GM23338 (cell line): Measurements from ENCODE around the gene SORCS3. TPM values are rescaled to one million over a fixed set of nuclear protein-coding genes. Genes with fewer than 3 reads are reported as not detected.

Experiments
- ATAC-seq: fragments of 200-7000 bp; cut with Tn5 transposase; 3 replicates; pipeline ENCODE4 v1.9.1; 2020
- DNase-seq: peaks from one replicate; pipeline ENCODE4 v3.0.0-alpha.2; 2015; ENCODE audit warnings: low spot score
- H2AFZ ChIP-seq: fragments of 200-600 bp; sonication (generic); 2 replicates; pipeline ENCODE4 v1.8.0; 2016; ENCODE audit warnings: antibody characterized with exemption, mild to moderate bottlenecking, moderate library complexity
- H3F3A ChIP-seq: fragments of 200-600 bp; sonication (generic); replicated peaks from 2 replicates; pipeline ENCODE4 v1.8.0; 2017; ENCODE audit warnings: antibody characterized with exemption, mixed run types, low read depth
- H3K27ac ChIP-seq: fragments of 200-600 bp; sonication (generic); 2 replicates; pipeline ENCODE4 v1.6.1; 2016; ENCODE audit warnings: low read depth
- H3K27me3 ChIP-seq: fragments of 200-600 bp; sonication (generic); 2 replicates; pipeline ENCODE4 v1.8.0; 2016; ENCODE audit warnings: mild to moderate bottlenecking, mixed run types, moderate library complexity; ENCODE audit not compliant: insufficient read depth
- H3K36me3 ChIP-seq: fragments of 200-600 bp; sonication (generic); 2 replicates; pipeline ENCODE4 v1.8.0; 2016; ENCODE audit warnings: mild to moderate bottlenecking; ENCODE audit not compliant: insufficient read depth
- H3K4me1 ChIP-seq: fragments of 200-600 bp; sonication (generic); 2 replicates; pipeline ENCODE4 v1.8.0; 2016; ENCODE audit warnings: mild to moderate bottlenecking, moderate library complexity; ENCODE audit not compliant: insufficient read depth
- H3K4me2 ChIP-seq: fragments of 200-600 bp; sonication (generic); 2 replicates; pipeline ENCODE4 v1.7.1; 2017; ENCODE audit warnings: mixed run types
- H3K4me3 ChIP-seq: fragments of 200-600 bp; sonication (generic); 2 replicates; pipeline ENCODE4 v1.6.1; 2016; ENCODE audit warnings: mixed run types
- H3K79me2 ChIP-seq: fragments of 200-600 bp; sonication (generic); replicated peaks from 2 replicates; pipeline ENCODE4 v1.8.0; 2017; ENCODE audit warnings: mild to moderate bottlenecking; ENCODE audit not compliant: insufficient read depth
- H3K9me2 ChIP-seq: fragments of 200-600 bp; sonication (generic); 2 replicates; pipeline ENCODE4 v1.8.0; 2017; ENCODE audit not compliant: insufficient read depth
- H4K20me1 ChIP-seq: fragments of 200-600 bp; sonication (generic); replicated peaks from 2 replicates; pipeline ENCODE4 v1.8.0; 2017; ENCODE audit warnings: mild to moderate bottlenecking; ENCODE audit not compliant: insufficient read depth
- H3K27ac Mint-ChIP-seq: 2 replicates; pipeline ENCODE4 v1.8.0; 2020; ENCODE audit warnings: inconsistent platforms, mild to moderate bottlenecking, moderate library complexity, mixed read lengths
- H3K27me3 Mint-ChIP-seq: 3 replicates; pipeline ENCODE4 v1.8.0; 2022; ENCODE audit warnings: low read depth, mild to moderate bottlenecking, moderate library complexity, mixed read lengths, inconsistent platforms; ENCODE audit not compliant: insufficient read depth, poor library complexity
- H3K36me3 Mint-ChIP-seq: 3 replicates; pipeline ENCODE4 v1.8.0; 2021; ENCODE audit warnings: low read depth, mild to moderate bottlenecking, inconsistent platforms, moderate library complexity, mixed read lengths
- H3K4me1 Mint-ChIP-seq: 3 replicates; pipeline ENCODE4 v1.8.0; 2020; ENCODE audit warnings: mild to moderate bottlenecking, inconsistent platforms, mixed read lengths
- H3K4me3 Mint-ChIP-seq: 3 replicates; pipeline ENCODE4 v1.8.0; 2021; ENCODE audit warnings: moderate library complexity, mild to moderate bottlenecking, inconsistent platforms, mixed read lengths
- H3K9me3 Mint-ChIP-seq: 3 replicates; pipeline ENCODE4 v1.8.0; 2020; ENCODE audit warnings: moderate library complexity, mild to moderate bottlenecking, inconsistent platforms, mixed read lengths
- CREB1 ChIP-seq: fragments of 250-450 bp; sonication (Bioruptor Pico); IDR thresholded peaks from 2 replicates; pipeline ENCODE4 v1.5.0; 2020; ENCODE audit warnings: low read depth, mild to moderate bottlenecking, moderate library complexity
- EZH2 ChIP-seq: fragments of 200-600 bp; sonication (generic); IDR thresholded peaks from one replicate; pipeline ENCODE4 v1.8.0; 2017; ENCODE audit warnings: antibody characterized with exemption, mild to moderate bottlenecking, low read depth; ENCODE audit not compliant: unreplicated experiment
- EZH2phosphoT487 ChIP-seq: fragments of 200-600 bp; sonication (generic); IDR thresholded peaks from one replicate; pipeline ENCODE4 v1.8.1; 2018; ENCODE audit warnings: antibody characterized with exemption; ENCODE audit not compliant: unreplicated experiment
- NANOG ChIP-seq: IDR thresholded peaks from 2 replicates; pipeline ENCODE4 v1.6.1; 2016; ENCODE audit warnings: antibody characterized with exemption, borderline replicate concordance
- POLR2AphosphoS5 ChIP-seq: IDR thresholded peaks from 2 replicates; pipeline ENCODE4 v1.6.1; 2016; ENCODE audit warnings: antibody characterized with exemption, low read depth
- REST ChIP-seq: IDR thresholded peaks from one replicate; pipeline ENCODE4 v1.6.1; 2018; ENCODE audit warnings: antibody characterized with exemption; ENCODE audit not compliant: unreplicated experiment
- STAT1 ChIP-seq: IDR thresholded peaks from one replicate; pipeline ENCODE4 v1.6.1; 2016; ENCODE audit warnings: antibody characterized with exemption; ENCODE audit not compliant: unreplicated experiment
- ZNF114 ChIP-seq: fragments of 250-450 bp; sonication (Bioruptor Pico); IDR thresholded peaks from 2 replicates; pipeline ENCODE4 v1.5.0; 2020; ENCODE audit warnings: mild to moderate bottlenecking, moderate library complexity
- polyA plus RNA-seq: library from polyadenylated mRNA; unstranded; fragments of >200 nt; fragmentation: Nextera tagmentation; extraction: Ambion mirVana; gene quantifications from 2 replicates; pipeline ENCODE4 v1.2.1, GENCODE V29; 2016
- total RNA-seq: library from RNA; depleted of rRNA; stranded (reverse); fragments of >200 nt; shearing (Covaris generic); gene quantifications from 2 replicates; pipeline ENCODE4 v1.2.3, GENCODE V29; 2014
- TF ChIP-seq, protein P1 (sequence below), 2 experiments: fragments of 200-600 bp in 1 of 2; sonication (generic) in 1 of 2; conservative IDR thresholded peaks; 2 replicates each; pipeline versions ENCODE4 v1.5.1 to v1.6.1; 2016 to 2017; ENCODE audit warnings: antibody characterized with exemption in 2 of 2, low read depth in 2 of 2, mild to moderate bottlenecking in 2 of 2, moderate library complexity in 1 of 2
- TF ChIP-seq, protein P2 (sequence below): fragments of 250-450 bp; sonication (Bioruptor Pico); IDR thresholded peaks from 2 replicates; pipeline ENCODE4 v1.5.0; 2020; ENCODE audit warnings: mild to moderate bottlenecking, moderate library complexity

The SORCS3 gene
- total and polyA plus RNA-seq, 2 experiments from 2014 or later, result 0.37 to 1.4 TPM

DNA sequence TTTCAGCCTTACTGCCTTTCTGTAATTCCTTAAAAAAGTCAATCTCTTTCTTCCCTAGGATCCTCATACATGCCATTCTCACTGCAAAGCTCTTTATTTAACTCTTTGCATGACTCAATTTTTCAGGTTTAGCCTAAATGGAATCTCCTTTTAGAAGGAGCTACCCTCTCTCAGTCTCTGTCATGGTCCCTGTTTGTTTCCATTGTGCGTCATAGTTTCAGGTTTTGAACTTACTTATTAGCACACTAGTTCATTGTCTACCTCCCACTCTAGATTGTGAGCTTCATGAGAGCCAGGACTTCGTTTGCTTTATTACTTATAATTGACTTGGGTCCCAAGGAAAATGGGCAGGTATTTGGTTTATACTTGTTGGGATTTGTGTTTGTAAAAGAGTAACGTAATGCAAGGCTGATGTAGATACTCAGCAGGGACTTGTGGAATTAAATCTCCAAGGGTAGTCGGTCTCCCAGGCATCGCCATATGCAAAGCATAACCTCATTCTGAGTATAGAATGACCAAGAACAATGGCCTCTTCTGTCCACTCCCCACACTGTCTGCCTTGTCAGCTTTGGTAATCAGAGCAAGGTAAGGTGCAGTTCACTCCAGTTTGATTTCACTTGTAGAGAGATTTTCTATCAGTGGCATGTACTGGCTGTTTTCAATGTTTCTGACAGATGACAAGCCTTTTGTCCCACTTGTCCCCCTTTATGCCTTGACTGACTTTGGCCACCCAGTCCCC, 252.0 kb downstream of the SORCS3 start:
- Histone ChIP-seq H3K9me2 (no peaks in the 10 kb centered on the region), H3K4me2 (no peak overlapping the region), H3K4me1 (no peaks in the 10 kb centered on the region), H2AFZ (no peak overlapping the region), H3F3A (no peaks in the 10 kb centered on the region), H3K4me3 (no peak overlapping the region), H3K36me3 (no peaks in the 10 kb centered on the region), H3K79me2 (no peaks in the 10 kb centered on the region), H3K27me3 (no peaks in the 10 kb centered on the region), H4K20me1 (no peaks in the 10 kb centered on the region), H3K27ac (no peak overlapping the region)
- Mint-ChIP-seq H3K36me3 (peaks cover 4% of the 10 kb centered on the region; the same call in 1 of the 3 replicates), H3K4me3 (no peak overlapping the region), H3K9me3 (peaks cover 9% of the 10 kb centered on the region), H3K27ac (no peak overlapping the region), H3K27me3 (peaks cover 1% of the 10 kb centered on the region), H3K4me1 (no peaks in the 10 kb centered on the region; the same call in 2 of the 3 replicates)
- no peak for ATAC-seq
- no peak for DNase-seq
- TF ChIP-seq REST (no peak), EZH2 (no peak), CREB1 (CRISPR knock-in tag) (no peak), EZH2phosphoT487 (no peak), NANOG (no peak), STAT1 (no peak)

DNA sequence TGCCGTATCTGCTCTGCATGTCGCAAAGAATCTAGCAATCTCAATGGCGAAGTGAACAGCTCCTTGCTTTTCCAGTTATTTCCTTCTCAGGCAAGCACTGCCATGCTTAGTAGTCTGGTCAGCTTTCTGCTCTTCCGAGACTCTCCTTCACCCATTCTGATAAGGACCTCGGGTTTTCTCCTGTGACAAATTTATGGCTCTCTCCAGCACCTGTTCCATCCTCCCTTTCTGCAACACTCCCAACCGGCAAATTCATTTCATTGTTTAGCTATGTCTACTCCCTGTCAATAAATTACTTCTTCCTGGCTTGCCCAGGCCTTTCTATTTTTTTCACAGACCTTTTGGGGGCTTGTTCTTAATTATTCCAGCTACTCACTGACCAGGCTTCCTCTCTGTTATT, 252.6 kb downstream of the SORCS3 start:
- no peak for ATAC-seq
- TF ChIP-seq, protein P1, sequence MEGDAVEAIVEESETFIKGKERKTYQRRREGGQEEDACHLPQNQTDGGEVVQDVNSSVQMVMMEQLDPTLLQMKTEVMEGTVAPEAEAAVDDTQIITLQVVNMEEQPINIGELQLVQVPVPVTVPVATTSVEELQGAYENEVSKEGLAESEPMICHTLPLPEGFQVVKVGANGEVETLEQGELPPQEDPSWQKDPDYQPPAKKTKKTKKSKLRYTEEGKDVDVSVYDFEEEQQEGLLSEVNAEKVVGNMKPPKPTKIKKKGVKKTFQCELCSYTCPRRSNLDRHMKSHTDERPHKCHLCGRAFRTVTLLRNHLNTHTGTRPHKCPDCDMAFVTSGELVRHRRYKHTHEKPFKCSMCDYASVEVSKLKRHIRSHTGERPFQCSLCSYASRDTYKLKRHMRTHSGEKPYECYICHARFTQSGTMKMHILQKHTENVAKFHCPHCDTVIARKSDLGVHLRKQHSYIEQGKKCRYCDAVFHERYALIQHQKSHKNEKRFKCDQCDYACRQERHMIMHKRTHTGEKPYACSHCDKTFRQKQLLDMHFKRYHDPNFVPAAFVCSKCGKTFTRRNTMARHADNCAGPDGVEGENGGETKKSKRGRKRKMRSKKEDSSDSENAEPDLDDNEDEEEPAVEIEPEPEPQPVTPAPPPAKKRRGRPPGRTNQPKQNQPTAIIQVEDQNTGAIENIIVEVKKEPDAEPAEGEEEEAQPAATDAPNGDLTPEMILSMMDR (conservative IDR thresholded peaks at IDR 0.05; ENCODE audit: low read depth in 2 of 2), result no peak
- TF ChIP-seq ZNF114 (CRISPR knock-in tag) (no peak), POLR2AphosphoS5 (no peak)
- TF ChIP-seq, protein P2, sequence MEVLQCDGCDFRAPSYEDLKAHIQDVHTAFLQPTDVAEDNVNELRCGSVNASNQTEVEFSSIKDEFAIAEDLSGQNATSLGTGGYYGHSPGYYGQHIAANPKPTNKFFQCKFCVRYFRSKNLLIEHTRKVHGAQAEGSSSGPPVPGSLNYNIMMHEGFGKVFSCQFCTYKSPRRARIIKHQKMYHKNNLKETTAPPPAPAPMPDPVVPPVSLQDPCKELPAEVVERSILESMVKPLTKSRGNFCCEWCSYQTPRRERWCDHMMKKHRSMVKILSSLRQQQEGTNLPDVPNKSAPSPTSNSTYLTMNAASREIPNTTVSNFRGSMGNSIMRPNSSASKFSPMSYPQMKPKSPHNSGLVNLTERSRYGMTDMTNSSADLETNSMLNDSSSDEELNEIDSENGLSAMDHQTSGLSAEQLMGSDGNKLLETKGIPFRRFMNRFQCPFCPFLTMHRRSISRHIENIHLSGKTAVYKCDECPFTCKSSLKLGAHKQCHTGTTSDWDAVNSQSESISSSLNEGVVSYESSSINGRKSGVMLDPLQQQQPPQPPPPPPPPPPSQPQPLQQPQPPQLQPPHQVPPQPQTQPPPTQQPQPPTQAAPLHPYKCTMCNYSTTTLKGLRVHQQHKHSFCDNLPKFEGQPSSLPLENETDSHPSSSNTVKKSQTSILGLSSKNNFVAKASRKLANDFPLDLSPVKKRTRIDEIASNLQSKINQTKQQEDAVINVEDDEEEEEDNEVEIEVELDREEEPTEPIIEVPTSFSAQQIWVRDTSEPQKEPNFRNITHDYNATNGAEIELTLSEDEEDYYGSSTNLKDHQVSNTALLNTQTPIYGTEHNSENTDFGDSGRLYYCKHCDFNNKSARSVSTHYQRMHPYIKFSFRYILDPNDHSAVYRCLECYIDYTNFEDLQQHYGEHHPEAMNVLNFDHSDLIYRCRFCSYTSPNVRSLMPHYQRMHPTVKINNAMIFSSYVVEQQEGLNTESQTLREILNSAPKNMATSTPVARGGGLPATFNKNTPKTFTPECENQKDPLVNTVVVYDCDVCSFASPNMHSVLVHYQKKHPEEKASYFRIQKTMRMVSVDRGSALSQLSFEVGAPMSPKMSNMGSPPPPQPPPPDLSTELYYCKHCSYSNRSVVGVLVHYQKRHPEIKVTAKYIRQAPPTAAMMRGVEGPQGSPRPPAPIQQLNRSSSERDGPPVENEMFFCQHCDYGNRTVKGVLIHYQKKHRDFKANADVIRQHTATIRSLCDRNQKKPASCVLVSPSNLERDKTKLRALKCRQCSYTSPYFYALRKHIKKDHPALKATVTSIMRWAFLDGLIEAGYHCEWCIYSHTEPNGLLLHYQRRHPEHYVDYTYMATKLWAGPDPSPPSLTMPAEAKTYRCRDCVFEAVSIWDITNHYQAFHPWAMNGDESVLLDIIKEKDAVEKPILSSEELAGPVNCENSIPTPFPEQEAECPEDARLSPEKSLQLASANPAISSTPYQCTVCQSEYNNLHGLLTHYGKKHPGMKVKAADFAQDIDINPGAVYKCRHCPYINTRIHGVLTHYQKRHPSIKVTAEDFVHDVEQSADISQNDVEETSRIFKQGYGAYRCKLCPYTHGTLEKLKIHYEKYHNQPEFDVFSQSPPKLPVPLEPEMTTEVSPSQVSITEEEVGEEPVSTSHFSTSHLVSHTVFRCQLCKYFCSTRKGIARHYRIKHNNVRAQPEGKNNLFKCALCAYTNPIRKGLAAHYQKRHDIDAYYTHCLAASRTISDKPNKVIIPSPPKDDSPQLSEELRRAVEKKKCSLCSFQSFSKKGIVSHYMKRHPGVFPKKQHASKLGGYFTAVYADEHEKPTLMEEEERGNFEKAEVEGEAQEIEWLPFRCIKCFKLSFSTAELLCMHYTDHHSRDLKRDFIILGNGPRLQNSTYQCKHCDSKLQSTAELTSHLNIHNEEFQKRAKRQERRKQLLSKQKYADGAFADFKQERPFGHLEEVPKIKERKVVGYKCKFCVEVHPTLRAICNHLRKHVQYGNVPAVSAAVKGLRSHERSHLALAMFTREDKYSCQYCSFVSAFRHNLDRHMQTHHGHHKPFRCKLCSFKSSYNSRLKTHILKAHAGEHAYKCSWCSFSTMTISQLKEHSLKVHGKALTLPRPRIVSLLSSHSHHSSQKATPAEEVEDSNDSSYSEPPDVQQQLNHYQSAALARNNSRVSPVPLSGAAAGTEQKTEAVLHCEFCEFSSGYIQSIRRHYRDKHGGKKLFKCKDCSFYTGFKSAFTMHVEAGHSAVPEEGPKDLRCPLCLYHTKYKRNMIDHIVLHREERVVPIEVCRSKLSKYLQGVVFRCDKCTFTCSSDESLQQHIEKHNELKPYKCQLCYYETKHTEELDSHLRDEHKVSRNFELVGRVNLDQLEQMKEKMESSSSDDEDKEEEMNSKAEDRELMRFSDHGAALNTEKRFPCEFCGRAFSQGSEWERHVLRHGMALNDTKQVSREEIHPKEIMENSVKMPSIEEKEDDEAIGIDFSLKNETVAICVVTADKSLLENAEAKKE (CRISPR knock-in tag), result no peak

More for the DNA sequence above, 252.6 kb downstream of the SORCS3 start:
- DNase-seq, result no peak
- H3K27me3 Mint-ChIP-seq, result peaks cover 1% of the 10 kb centered on the region
- Histone ChIP-seq H3K27me3 (no peaks in the 10 kb centered on the region), H3K4me3 (no peak overlapping the region), H4K20me1 (no peaks in the 10 kb centered on the region), H3K4me2 (no peak overlapping the region), H2AFZ (no peak overlapping the region), H3F3A (no peaks in the 10 kb centered on the region), H3K9me2 (no peaks in the 10 kb centered on the region), H3K36me3 (no peaks in the 10 kb centered on the region), H3K79me2 (no peaks in the 10 kb centered on the region), H3K4me1 (no peaks in the 10 kb centered on the region), H3K27ac (no peak overlapping the region)
- H3K4me3 Mint-ChIP-seq, result no peak overlapping the region
- H3K27ac Mint-ChIP-seq, result no peak overlapping the region
- peaks cover 6% of the 10 kb centered on the region for H3K9me3 Mint-ChIP-seq
- peaks cover under 1% of the 10 kb centered on the region; the same call in 1 of the 3 replicates for H3K36me3 Mint-ChIP-seq
- H3K4me1 Mint-ChIP-seq, result no peaks in the 10 kb centered on the region; the same call in 2 of the 3 replicates
